GM18873 (cell line): Measurements from ENCODE around the gene PAQR4.

ENCODE experiments used
- ATAC-seq: cut with Tn5 transposase; IDR thresholded peaks from one replicate; pipeline ENCODE4 v1.9.1; 2021; ENCODE audit warnings: mild to moderate bottlenecking, moderate library complexity, moderate number of reproducible peaks; ENCODE audit not compliant: unreplicated experiment, low FRiP score

Gene PAQR4

DNA sequence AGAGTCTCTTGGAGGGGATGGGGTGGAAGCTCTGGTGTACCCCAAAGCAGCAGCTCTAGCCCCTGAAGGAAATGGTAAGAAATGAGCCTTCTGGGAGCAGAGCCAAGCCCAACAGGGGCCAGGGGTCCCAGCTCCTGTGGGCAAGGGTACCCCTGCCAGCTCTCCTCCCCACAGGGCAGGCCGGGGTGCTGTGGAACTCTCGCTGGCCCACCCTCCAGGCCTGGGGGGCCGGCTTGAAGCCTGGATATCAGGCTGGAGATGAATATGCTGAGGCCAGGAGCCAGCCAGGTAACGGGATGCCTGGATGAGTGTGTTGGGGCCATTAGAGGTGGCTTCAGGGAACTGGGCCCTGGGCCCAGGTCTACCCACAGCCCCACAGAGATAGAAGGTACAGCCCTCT, 31.4 kb downstream of the PAQR4 start:
- ATAC-seq = no peak

DNA sequence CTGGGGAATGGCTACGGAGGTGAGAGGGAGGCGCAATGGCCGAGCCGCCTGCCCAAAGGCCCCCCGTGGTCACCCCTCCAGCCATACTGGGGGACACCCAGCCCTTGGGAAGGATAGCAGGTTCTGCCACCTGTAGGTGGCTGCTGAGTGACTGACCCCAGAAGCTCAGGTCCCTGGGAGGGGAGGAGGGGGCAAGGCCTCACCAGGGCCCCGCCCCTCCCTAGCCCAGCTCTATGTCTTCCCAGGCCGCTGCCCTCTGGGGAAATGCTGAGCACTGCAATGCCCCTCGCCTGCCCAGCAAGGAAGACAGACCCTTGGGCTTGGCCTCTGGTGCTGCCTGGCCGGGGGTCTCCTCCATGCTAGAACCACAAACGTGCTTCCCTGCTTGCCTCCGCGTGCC, 32.2 kb downstream of the PAQR4 start:
- ATAC-seq = no peak

DNA sequence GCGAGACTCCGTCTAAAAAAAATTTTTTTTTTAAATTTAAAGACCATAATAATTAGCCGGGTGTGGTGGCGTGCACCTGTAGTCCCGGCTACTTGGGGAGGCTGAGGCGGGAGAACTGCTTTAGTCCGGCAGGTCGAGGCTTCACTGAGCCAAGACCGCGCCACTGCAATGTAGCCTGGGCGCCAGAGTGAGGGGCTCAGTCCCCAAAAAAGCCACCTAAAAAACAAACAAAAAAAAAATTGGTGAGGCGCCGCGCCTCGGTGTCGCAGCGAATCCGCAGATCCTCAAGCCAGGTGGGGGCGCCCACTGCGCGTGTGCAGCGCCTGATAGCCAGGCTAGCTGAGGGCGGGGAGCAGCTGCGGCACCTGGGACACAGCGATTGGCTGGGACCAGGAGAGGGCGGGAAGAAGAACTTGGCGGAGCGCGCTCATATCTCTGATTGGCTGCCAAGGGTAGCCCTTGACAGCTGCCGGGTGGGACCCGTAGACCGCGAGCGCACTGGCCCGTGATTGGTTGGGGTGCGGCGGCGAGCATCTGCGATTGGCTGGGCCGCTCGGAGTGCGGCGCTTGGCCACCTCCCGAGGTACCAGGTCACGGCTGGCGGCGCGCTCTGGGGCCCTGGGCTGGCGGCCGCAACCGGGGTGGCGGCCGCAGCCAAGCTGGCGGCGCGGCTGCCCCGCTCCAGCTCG, 34.6 kb downstream of the PAQR4 start:
- ATAC-seq = peak; percentile 95

DNA sequence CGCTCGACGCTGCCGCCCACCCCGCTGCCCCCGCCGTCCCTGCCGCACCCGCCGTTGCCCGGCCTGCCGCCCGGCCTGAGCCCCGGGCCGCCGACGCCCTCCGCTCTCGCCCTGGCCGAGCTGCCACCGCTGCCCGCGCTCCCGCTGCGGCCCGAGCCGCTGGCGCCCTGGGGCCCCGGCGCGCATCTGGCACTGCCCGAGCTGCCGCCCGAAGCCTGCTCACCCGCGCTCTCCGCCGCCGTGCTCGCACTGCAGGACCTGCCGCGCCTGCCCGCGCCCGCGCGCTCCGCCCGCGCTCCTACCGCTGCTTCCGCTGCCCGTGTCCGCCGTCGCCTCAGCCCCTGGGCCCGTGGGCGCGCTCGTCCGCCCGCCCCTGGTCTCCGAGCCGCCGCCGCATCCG, 35.2 kb downstream of the PAQR4 start:
- ATAC-seq = peak; percentile 1

DNA sequence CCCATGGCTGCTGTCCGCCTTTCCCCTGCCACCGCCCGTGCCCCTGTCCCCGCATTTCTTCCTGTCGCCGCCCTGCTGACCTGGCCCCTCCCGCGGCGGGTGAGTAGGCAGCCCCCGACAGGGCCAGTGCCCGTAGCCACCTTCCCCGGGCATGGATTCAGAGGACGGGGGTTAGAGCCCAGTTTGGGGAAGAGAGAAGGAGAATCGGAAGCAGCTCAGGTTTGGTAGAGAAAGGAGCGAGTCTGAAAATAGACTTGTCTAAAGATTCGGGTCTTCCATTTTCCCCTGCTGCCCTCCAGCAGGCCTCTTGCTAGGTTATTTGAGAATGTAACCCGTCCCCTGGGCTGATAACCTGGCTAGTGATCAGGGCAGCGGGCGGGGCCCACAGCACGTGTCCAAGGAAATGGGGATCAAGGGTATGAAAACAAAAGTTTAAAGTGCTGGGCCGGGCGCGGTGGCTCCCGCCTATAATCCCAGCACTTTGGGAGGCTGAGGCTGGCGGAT, 35.7 kb downstream of the PAQR4 start:
- no peak for ATAC-seq

DNA sequence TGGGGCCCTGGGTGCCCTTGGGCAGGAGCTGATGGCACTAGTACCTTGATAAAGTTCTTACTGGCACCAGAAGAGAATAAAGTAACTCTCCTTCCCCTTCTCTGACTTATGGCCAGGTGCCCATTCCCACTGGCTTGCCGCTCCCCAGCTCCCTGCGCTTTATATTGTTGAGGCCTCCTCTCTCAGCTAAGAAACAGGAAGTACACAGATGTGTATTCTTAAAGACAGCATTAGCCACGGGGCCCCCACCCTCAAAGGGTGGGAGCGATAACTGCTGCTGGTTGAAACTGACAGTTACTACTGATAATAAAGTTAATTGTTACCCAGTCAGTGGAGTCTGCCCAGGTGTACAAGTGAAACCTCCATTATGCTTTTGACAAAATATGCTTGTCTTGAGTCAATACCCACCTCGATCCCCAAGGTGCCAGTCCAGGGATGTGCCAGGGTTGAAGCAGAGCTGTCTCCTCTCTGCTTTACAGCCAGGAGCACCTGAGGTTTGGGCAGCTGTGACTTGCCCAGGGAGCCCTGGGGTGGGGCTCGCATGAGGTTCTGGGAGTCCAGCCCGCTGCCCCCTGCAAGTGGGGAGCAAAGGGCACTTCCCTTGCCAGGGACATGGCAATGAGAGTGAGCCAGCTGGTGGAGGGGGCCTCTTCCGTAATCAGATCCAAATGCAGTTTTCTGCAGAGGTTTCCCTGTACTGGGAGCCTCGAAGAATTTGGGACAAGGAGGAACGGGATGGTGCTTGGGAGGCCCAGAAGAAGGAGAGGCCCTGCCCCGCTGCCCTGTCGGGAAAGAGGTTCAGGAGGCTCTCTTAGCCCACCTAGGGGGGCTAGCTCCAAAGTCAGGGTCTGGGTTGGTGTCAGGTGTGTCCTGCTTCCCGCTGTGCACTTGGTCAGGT, 38.2 kb downstream of the PAQR4 start:
- no peak for ATAC-seq

DNA sequence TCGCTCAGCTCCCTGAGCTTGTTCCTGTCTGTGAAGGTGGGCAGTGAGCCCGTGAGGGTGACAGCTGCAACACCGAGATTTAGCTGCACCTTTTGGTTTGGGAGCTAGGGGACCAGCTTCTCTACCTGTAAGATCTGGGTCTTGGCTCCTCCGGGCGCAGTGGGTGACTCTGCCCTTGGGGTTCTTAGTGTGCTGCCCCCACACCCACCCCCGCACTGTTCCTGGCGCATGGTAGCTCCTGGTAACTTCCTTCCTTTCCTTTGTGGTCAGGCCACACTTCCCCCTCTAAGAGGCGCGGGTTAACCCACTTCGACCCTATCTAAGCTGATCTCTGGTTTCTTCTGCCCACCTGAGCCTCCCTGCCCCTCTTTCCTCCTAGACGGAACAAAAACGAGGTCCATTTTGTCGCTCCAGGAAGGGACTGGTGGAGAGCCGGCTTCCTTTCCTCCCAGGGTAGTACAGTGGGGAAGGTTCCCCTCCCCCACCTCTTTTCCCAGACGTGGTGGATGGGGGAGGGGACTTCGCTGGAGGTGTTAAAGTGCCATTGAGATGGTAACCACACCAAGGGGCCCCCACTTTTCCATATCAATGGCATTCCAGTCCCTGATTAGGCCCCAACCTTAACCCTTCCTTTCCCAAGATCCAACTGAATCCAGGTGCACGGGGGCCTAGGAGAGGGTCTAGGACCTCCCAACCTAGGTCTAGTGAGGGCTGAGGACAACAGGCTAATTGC, 39.0 kb downstream of the PAQR4 start:
- no peak for ATAC-seq

DNA sequence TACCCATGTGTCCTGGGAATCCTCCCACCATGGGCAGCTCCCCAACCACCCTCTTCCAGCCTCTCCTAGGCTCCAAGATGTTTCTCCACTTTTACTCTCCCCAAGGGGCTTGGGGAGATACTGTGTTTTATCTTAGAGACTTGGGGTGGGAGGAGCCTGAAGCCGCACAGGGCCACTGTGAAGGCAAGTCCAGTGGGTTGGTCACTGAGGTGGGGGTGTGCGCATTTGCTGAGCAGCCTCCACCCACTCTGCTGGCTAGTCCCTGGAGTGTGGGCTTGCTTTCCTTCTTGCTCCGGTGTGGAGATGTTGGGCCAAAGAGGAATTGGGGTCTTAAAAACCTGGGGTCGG, 39.5 kb downstream of the PAQR4 start:
- ATAC-seq = no peak

DNA sequence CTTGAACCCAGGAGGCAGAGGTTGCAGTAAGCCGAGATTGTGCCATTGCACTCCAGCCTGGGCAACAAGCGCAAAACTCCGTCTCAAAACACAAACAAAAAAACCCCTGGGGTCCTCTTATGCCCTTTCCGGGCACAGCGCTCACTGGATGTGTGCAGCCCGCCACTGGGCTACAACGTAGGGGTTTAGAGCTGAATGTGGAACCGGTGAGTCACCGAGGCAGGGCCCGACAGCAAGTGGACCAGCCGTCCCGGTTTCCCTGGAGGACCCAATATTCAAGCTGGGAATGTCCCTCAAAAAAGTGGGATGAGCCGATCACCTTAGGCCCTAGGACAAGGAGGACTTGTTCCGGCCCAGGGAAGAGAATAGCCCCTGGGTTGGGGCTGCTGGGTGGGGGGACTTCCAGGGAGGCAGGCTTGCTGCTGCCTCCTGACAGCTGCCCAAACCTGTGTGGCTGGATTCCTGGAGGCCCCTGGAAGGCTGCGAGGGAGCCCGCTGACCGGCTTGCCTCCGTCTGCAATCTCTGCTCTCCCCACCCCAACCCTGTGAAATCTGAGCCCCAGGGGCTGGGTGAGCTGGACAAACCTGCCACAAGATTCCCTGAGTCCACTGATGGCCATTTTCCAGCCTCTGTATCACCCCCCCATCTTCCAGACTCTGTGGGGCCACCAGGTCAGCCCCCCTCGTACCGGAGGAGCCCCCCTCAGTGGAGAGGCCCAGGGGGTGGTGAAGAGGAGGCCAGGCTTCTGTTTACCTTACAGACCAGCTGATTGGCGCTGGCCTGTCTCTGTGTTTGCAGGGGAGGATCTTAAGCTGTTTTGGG, 40.6 kb downstream of the PAQR4 start:
- no peak for ATAC-seq

DNA sequence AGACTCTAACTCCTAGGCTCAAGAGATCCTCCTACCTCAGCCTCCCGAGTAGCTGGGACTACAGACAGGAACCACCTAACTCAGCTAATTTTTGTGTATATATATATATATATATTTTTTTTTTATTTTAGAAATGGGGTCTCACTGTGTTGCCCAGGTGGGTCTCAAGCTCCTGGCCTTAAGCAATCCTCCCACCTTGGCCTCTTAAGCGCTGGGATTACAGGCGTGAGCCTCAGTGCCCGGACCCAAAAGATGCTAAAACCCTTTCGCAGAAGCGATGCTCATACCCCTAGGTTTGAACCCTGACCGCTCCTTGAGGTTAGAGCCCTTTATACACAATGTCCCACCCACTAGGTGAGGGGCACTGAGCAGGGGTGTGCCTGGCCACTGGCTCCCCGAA, 41.4 kb downstream of the PAQR4 start:
- ATAC-seq = no peak

DNA sequence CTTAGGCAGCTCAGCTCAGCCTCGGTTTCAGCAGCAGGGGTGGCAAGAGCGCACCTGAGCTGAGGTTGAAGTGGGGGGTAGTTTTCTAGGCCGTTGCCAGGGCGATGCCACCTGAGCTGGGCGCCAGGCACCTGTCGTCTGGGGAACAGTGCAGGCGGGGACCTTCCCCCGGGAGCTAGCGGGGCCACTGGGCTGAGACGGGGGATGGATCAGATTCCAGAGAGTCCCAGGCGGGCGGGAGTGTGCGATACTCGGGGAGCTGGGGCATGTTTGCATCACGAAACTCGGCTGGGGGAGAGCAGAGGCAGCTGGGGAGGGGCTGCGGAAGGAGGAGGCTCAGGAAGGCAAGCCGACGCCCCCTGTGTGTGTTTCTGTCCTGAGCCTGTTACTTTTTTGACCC, 43.1 kb downstream of the PAQR4 start:
- no peak for ATAC-seq

DNA sequence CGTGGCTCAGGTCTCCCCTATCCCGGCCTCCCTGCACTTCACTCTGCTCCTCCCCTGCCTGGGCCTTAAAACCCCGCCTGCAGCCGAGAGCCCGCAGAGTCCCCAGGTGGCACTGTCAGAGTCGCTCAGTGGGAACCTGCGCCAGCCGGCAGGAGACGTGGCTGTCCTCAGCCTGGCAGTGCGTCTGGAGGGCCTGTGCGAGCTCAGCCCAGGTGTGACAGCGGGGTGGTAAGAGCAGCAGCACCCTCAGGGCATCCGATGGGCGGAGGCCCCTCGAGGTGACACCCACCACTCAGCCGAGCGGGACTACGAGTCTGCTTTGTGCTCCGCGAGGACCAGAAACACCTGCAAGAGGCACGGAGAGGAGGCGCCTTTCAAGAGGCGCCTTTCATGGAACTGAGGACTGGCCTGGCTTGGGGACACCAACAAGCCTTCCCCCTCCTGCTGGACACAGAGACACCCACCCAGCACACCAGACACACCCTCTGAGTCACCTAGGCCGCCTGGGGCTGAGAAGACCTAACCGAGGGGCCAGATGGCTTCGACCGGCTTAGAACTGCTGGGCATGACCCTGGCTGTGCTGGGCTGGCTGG, 43.8 kb downstream of the PAQR4 start, which contains the start of gene CLDN9:
Gene CLDN9 (plus strand): TSS at position 96 of the 593 bp plus-strand sequence. CDS start 440 bp downstream, at position 536.
- no peak for ATAC-seq

DNA sequence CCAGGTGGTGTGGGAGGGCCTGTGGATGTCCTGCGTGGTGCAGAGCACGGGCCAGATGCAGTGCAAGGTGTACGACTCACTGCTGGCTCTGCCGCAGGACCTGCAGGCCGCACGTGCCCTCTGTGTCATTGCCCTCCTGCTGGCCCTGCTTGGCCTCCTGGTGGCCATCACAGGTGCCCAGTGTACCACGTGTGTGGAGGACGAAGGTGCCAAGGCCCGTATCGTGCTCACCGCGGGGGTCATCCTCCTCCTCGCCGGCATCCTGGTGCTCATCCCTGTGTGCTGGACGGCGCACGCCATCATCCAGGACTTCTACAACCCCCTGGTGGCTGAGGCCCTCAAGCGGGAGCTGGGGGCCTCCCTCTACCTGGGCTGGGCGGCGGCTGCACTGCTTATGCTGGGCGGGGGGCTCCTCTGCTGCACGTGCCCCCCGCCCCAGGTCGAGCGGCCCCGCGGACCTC, 44.4 kb downstream of the PAQR4 start:
- no peak for ATAC-seq

DNA sequence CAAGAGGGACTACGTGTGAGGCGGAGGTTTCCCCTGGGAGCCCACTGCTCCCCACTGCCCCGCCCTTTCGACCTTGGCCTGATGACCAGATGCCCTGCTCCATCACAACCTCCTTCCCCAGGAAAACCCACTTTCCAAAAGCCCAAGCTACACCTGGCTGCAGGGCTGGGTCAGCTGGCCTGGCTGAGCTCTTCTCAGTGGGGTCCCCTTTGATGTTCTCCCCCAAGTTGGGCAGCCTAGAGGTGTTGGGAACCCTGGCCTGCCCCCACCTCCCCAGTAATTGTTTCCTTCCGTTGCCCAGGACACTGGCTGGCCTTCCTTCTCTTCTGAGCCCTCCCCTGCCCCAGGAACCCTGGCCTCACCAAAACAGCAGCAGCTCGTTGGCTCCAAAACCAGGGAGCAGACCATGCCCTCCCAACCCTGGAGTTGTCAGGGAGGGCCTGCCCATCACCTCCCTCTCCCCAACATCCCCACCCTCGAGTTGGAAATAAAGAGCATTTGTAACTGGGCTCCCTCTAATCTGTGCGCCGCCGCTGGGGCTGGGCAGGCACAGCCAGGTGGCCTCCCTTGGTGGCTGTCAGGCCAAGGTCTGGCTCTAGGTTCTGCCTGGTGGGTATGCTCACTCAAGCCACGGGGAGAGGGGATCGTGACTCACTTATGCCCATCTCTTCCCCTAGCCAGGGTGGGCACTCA, 45.0 kb downstream of the PAQR4 start:
- no peak for ATAC-seq

DNA sequence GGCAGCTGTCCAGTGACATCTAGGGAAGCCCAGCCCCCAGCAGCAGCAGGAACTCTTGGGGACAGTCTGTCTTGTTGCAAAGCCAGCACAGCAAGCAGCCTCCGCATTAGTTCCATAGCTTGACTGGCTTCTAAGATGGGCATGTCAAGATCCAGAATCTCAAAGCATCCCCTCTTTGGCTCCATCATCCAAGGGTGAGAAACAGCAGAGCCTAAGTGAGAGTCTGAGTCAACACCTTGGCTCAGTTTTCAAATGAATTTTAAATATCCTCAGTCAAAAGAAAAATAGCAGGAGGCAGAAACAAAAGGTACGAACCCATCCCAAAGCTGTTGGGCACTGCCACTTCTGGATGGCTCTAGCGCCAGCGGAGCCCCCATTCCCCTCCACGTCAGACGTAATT, 45.8 kb downstream of the PAQR4 start:
- no peak for ATAC-seq

DNA sequence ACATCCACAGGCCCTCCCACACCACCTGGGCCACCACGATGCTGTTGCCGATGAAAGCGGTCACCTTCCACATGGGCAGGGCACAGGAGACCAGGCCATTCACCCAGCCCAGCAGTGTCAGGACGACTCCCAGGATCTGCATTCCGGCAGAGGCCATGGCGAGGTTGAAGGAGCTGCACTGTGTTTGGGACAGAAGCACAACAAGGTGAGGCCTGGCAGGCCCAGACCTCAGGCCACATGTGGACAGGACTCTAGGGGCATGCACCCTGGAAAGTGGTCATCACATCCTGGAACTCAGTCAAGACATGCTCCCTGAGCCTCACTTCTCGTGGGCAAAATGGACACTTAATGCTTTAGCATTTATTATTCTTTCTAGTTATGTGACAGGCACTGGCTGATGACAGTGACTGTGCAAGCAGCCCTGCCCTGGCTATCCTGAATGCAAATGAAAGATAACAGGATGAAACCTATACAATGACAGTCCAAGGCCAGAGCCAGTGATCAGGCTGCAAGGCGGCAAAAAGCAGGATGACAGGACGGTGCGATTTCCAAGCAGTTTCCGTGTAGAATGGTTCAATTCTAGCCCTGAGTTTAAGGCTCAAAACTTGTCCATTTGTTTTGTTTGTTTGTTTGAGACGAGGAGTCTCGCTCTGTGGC, 46.8 kb downstream of the PAQR4 start:
- no peak for ATAC-seq

DNA sequence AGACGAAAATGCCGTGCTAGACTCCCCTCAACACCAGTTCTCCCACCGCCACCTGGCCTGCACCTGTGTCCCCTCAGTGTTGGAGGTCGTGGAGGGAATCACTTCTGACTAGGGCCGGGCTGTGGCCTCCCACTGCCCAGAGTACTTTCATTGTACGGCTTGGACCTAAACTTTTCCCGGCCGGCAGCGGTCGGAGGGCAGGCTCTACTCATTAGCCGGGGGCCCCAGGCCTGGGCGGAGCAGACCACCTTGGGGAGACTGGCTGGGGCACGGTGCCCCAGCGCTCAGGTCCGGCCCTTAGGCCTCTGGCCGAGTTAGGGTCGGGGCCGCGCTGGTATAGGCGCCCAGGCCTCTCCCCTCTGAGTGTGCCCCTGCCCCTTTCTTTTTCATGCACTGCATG, 48.2 kb downstream of the PAQR4 start:
- ATAC-seq = no peak

DNA sequence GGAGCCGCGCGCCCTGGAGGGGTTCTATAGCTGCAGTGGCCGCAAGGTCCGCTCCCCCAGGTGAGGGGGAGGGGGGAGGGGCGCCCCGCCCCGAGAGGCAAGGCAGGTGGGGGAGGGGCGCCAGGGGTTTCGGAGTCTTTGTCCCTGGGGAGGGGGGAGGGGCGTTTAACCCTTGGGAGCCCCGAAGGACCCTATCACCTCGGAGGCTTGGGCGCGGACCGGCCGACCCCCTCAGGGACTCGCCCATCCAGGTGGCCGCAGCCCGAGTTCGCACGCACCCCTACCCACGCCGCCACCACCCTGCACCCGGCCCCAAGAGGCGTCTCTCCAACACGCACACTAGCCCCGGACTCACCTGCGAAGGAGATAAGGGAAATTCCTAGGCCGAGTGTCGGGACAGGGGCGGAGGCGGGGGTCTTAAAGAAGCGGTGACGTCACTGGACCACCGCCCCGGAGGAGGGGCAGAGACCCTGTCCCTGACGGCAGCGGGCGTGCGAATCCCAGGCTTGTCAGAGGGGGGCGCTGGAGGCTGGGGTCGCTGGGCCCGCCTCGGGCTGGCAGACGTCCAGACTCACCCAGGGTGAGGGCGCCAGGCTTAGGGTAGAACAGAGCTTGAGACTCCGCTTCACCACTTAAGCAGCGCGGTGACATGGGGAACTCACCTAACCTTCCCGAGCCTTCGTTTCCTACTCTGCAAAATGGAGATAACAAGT, 48.8 kb downstream of the PAQR4 start, which contains the start of gene CLDN6:
Gene CLDN6 (minus strand): TSS at position 390 of the 713 bp plus-strand sequence. CDS start 2,162 bp downstream, outside the sequence.
- ATAC-seq = no peak
